Nephron (organoid): Measurements from ENCODE around the gene INKA2.
A peak's percentile ranks its signal among the peaks of the same experiment; 100 is the strongest.

ENCODE experiments used
- H3K27ac Mint-ChIP-seq, 3 experiments: 2 replicates each; pipeline ENCODE4 v1.8.0; 2020; ENCODE audit warnings: mixed read lengths in 3 of 3, mild to moderate bottlenecking in 2 of 3, moderate library complexity in 1 of 3
- H3K27me3 Mint-ChIP-seq: 2 replicates; pipeline ENCODE4 v1.8.0; 2021; ENCODE audit warnings: low read depth, mild to moderate bottlenecking, moderate library complexity, mixed read lengths
- H3K36me3 Mint-ChIP-seq: 2 replicates; pipeline ENCODE4 v1.8.0; 2020; ENCODE audit warnings: low read depth, mixed read lengths
- H3K4me1 Mint-ChIP-seq: 2 replicates; pipeline ENCODE4 v1.8.0; 2020; ENCODE audit warnings: mixed read lengths
- H3K4me3 Mint-ChIP-seq, 3 experiments: 2 replicates each; pipeline ENCODE4 v1.8.0; 2020; ENCODE audit warnings: mild to moderate bottlenecking in 3 of 3, mixed read lengths in 3 of 3, moderate library complexity in 2 of 3
- H3K9me3 Mint-ChIP-seq: 2 replicates; pipeline ENCODE4 v1.8.0; 2020; ENCODE audit warnings: mixed read lengths
- CTCF ChIP-seq, 3 experiments: fragments of 200-600 bp; sonication (generic); IDR thresholded peaks; one replicate each; pipeline ENCODE4 v1.5.0; 2021; ENCODE audit warnings: antibody characterized with exemption in 3 of 3; ENCODE audit not compliant: unreplicated experiment in 3 of 3

The INKA2 gene

DNA sequence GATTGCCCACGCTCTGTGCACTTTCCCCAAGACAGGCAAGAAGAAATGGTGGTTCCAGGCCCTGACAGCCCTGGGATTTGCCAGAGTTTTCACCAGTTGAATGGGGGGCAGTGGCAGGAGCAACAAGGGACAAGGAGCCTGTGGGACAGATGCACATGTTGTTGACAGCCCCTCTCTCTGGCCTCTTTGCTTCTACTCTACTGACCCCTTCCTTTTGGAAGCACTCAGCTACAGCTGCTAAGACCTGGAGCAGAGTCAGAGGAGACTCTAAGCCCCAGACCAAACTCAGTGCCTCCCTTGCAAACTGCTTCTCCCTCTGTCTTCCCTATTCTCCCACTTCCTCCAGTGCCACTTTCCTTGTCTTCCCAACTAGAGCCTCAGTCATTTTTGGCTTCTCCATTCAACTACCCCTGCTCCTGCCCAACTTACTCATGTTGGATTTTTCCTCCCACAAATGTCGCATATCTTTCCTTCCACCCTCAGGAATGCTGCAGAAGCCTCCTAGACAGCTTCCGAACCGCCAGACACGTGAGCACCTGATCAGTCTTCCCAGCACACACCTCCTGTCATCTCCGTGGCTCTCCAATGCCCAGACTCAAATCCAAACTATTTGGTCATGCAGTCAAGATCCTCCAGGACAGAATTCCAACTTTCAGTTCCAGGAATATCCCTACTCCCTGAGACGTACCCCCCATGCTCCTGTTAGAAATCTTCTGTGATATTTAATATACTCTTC, 9.1 kb downstream of the INKA2 start:
- no peak for TF ChIP-seq CTCF (IDR thresholded peaks at IDR 0.05; ENCODE audit: unreplicated experiment in 3 of 3)
- H3K27ac Mint-ChIP-seq: peak overlapping the region; percentile 55 to 84 (median 60)
- peak overlapping the region in 2 of 3 experiments; percentile 13 to 58 for H3K4me3 Mint-ChIP-seq
- peaks cover 5% of the 10 kb centered on the region for H3K27me3 Mint-ChIP-seq
- no peaks in the 10 kb centered on the region for H3K9me3 Mint-ChIP-seq
- no peaks in the 10 kb centered on the region for H3K36me3 Mint-ChIP-seq
- peaks cover 51% of the 10 kb centered on the region for H3K4me1 Mint-ChIP-seq

DNA sequence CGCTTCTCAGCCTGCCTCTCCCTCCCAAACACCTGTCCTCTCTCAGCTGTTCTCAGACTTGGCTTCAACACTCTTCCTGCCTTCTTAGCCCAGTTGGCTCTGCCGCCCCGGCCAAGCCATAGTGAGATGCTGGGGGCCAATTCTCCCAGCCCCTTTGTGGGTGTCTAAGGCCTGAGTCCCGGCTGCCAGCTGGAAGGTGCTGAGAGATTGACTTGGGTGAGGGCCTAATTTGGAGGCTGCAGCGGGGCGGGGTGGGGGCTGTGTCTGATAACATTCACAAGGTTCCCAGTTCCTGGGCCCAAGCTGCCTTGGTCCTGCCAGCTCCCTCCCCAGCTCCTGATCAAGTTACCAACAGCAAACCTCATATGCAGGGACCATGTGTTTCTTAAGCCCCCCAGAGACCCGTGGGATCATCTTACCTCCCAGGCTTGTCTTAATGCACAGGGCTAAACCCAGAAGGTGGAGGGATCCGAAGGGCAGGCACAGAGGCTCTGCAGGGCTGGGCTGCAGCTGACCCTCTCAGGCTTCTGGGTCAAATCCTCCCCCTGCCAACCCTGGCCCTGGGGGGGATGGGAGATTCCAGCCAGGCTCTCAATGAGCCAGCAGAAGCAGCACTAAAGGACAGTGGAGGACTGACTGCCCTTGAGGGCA, 9.8 kb downstream of the INKA2 start:
- no peaks in the 10 kb centered on the region for H3K36me3 Mint-ChIP-seq
- H3K4me3 Mint-ChIP-seq: peak overlapping the region in 1 of 3 experiments; percentile 58
- H3K27ac Mint-ChIP-seq: peak overlapping the region; percentile 55 to 84 (median 60)
- no peaks in the 10 kb centered on the region for H3K9me3 Mint-ChIP-seq
- no peak for TF ChIP-seq CTCF (IDR thresholded peaks at IDR 0.05; ENCODE audit: unreplicated experiment in 3 of 3)
- peaks cover 59% of the 10 kb centered on the region for H3K4me1 Mint-ChIP-seq
- H3K27me3 Mint-ChIP-seq: peaks cover 5% of the 10 kb centered on the region

- no peaks in the 10 kb centered on the region for H3K36me3 Mint-ChIP-seq
- peak overlapping the region in 1 of 3 experiments; percentile 54 for H3K27ac Mint-ChIP-seq
- H3K27me3 Mint-ChIP-seq: no peaks in the 10 kb centered on the region
- no peaks in the 10 kb centered on the region for H3K9me3 Mint-ChIP-seq
- TF ChIP-seq CTCF (IDR thresholded peaks at IDR 0.05; ENCODE audit: unreplicated experiment in 3 of 3): no peak
- peaks cover 77% of the 10 kb centered on the region for H3K4me1 Mint-ChIP-seq
- H3K4me3 Mint-ChIP-seq: no peak overlapping the region
These were observed 12.1 kb downstream of the INKA2 start for GRCh38 chr1:111727056-111727455.

- Mint-ChIP-seq H3K4me3 (peak overlapping the region in 2 of 3 experiments; percentile 50 to 78), H3K4me1 (peaks cover 81% of the 10 kb centered on the region), H3K27ac (peak overlapping the region; percentile 67 to 84 (median 83)), H3K27me3 (no peaks in the 10 kb centered on the region), H3K36me3 (no peaks in the 10 kb centered on the region), H3K9me3 (no peaks in the 10 kb centered on the region)
- TF ChIP-seq CTCF (IDR thresholded peaks at IDR 0.05; ENCODE audit: unreplicated experiment in 3 of 3): no peak
These were observed 14.0 kb downstream of the INKA2 start for GRCh38 chr1:111725192-111725591.

GRCh38 chr1:111723871-111724270, 15.3 kb downstream of the INKA2 start:
- no peaks in the 10 kb centered on the region for H3K36me3 Mint-ChIP-seq
- no peaks in the 10 kb centered on the region for H3K9me3 Mint-ChIP-seq
- H3K27ac Mint-ChIP-seq: peak overlapping the region in 2 of 3 experiments; percentile 67 to 84
- peaks cover 78% of the 10 kb centered on the region for H3K4me1 Mint-ChIP-seq
- no peak for TF ChIP-seq CTCF (IDR thresholded peaks at IDR 0.05; ENCODE audit: unreplicated experiment in 3 of 3)
- H3K27me3 Mint-ChIP-seq: no peaks in the 10 kb centered on the region
- H3K4me3 Mint-ChIP-seq: peak overlapping the region in 1 of 3 experiments; percentile 78
